NCI-H2196 (cell line): ENCODE results near the gene PCNX2.
"Not testable (repeated sequence)": the region's sequence is repeated elsewhere in the genome, so short reads cannot be mapped to it uniquely, and the experiment has no call there.

Experiments used
- DNase-seq: peaks from one replicate; lab custom pipeline; 2025; ENCODE audit not compliant: unreplicated experiment; lab: John Stamatoyannopoulos, UW

The PCNX2 gene

DNA sequence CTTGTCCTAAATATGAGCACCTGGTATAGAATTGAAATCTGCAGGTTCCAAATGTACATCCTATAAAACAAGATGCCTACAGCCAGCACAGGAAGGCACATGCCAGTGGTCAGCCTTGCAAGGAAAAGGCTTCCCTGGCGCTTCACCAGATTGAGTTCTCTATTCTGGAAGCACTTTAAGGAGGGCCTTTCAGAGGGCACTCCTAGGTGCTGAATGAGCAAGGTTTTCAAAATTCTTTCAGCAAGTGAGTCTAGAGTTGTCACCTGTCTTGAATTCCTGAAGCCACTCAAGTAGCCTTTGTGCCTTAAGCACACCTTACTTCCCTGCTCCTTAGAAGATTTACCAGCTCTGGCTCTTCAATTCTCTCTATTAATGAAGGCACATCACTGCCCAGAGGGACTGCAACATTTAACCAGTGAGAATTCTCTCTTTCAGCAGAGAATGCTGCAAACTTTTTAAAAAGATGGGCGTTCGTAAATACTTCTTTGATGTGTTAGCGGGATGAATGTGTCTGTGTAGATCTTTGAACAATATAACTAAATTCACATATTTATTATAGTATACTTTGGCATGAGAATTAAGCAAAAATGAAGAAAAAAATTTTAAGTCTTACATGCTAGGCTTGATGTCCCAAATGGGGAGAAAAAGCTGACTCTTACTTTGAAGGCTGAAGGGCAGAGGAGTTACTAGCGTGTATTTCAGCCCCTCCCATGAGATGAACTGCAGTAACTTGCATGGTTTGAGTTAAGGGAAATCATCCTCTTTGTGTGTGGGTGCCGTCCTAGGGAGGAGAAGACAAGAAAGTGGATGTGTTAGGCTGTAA lies 183.1 kb downstream of the PCNX2 start:
- no peak for DNase-seq

DNA sequence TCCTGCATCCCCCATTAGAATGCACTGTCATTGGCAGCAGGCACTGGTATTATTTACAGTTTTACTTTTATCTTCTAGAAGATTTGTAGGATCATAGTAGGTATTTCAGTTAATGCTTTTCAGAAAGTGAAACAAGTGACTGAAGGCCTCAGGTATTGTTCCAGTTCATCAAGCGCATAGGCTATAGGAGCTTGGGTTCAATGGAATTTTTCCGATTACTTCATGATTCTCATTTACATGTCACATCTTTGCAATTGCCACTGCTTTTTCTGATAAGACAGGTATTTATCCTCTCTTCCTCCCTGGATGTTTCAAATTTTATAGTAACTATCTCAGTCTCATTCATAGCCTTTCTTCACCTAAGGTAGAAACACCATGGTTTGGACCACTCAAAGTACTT lies 183.8 kb downstream of the PCNX2 start:
- DNase-seq = no peak

DNA sequence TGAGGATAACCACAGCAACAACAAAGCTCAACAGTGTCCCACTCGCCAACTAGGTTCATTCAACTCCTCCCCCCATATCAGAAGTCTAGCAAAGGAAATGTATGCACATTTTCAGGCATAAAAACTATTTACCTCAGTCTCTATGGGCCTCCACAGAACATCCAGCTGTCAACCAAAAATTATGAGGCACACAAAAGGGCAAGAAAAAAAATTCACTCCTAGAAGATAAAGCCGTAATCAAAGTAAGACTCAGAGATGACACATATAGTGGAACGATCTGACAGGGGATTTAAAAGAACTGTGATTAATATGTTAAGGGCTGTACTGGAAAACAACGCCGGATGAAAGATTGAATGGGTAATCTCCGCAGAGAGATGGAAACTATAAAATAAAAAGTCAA lies 186.4 kb downstream of the PCNX2 start:
- no peak for DNase-seq

DNA sequence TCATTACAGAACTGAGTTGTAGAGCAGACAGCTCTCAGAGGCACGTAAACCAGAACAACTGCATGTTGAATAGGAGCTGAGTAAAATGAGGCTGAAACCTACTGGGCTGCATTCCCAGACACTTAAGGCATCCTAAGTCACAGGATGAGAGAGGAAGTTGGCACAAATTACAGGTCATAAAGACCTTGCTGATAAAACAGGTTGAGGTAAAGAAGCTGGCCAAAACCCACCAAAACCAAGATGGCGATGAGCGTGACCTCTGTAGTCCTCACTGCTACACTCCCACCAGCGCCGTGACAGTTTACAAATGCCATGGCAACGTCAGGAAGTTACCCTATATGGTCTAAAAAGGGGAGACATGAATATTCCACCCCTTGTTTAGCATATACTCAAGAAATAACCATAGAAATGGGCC lies 187.8 kb downstream of the PCNX2 start:
- DNase-seq = peak; percentile 13

DNA sequence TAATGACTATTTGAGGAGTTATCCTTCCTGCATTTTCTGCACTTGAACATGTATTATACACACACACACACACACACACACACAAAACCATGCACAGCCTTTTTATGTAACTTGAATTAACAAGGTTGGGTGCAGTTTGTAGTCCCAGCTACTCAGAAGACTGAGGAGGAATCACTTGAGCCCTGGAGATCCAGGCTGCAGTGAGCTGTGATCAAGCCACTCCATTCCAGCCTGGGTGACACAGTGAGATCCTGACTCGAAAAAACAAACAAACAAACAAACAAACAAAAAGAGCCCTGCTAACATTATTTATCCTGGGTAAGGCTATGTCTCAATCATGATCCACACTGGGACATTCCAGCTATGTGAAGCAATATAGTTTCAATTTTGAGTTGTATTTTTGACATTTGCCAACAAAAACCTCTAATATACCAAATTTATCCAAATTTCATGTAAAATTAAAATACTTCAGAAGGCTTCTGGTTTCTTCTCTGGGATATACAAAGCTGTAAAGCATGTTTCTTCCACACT lies 188.3 kb downstream of the PCNX2 start:
- DNase-seq = no peak

DNA sequence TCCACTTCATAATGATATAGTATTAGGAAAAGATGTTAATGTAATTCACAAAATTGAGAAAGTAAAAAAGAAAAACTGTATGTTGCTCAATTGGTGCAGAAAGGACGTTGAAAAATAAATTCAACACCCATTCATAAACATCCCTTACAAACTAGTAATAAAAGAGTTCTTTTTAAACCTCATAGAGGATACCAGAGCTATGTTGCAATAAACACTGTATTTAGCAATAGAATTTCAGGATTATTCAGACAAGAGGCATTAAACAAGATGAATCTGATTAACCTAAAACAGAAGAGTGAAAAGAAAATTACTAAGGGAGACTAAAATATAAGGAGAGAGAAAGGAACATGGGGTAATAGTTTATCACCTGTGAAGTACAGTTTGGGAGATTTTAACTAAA lies 190.3 kb downstream of the PCNX2 start:
- no peak for DNase-seq

DNA sequence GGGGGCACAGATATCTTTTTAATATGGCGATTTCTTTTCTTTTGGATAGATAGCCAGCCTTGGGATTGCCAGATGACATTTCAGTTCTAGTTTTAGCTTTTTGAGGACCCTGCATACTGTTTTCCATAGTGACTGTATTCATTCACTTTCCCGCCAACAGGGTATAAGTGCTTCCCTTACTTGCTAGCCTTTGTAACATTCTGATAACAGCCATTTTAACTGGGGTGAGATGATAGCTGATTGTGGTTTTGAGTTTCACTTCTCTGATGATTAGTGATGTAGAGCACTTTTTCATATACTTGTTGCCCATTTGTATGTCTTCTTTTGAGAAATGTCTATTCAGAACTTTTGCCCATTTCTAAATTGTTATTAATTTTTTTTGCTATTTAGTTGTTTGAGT lies 193.2 kb downstream of the PCNX2 start:
- no peak for DNase-seq

DNA sequence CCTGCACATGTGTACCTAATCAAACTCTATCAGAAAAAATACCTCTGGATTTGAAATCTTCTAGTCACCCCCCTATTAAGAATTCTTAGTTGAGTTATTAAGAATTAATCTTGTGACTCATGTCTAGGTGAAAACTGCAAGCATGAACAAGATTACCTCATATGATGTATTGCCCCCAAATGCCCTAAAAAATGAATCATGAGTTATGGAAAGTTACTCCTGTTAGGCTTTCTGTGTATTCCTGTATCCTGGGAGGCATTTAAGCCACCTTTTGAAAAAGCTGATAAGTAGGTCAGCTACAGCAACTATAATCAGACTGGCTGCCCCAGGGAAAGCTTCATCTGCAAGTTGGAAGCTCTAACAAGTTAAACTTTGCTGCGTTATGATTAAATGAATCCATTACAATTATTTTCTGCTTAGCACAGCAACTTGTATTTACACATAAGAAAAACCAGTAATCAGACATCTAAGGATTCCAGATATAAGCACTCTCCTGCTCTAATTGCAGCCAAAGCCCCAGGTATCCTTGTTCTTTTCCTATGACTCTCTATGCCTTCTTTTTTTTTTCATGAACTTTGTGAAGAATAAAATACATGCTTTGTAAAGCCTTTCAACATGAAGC lies 197.5 kb downstream of the PCNX2 start:
- no peak for DNase-seq

DNA sequence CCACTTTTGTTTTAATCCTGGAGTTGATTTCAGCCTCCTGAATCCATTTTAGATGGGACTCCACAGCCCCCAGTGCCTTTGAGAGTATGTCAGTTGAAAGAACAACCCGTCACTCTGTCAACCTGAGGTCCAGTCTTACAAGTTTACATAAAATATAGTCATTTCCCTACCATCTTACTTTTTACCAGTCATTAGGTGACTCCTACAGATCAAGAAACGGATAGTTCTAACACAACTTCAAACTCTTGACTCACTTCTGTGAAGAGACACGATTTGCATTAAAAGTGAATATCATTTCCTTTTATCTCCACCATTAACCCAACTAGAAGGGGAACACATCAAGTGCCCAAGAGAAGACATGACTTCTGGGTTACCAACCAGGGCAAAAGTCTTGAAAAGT lies 198.0 kb downstream of the PCNX2 start:
- no peak for DNase-seq

DNA sequence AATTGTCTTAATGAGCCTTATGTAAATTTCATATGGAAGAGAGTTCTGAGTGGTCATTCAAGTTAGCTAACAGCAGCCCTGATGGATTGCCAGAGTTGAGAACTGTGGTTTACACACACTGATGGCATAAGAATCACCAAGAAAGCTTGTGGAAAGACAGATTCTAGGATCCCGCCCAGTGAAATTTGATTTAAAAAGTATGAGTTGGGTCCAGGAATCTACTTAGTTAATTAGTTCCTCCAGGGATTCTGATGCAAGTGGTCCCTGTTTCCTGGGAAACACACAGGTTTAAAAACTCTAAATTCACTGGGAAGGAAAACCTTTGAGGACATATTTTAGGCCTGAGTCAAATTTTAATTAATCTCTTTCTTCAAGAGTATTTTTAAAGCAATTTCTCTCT lies 200.8 kb downstream of the PCNX2 start:
- no peak for DNase-seq

DNA sequence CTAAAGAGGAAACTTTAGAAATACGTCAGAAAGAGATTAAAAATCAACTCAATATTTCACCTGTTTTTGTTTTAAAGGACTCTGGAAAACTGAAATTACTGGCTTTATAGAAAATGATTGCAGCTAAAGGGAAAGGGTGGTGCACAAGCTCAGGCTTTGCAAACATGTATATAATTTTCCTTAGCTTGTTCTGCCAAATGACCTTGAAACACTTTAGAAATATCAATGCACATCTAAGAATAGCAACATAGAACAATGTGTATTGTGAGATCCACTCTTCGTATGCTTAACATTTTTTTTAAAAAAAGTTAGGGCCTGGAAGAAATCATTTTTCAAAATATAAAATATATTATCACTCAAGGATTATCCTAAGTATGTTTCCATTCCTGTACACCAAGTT lies 201.3 kb downstream of the PCNX2 start:
- no peak for DNase-seq

DNA sequence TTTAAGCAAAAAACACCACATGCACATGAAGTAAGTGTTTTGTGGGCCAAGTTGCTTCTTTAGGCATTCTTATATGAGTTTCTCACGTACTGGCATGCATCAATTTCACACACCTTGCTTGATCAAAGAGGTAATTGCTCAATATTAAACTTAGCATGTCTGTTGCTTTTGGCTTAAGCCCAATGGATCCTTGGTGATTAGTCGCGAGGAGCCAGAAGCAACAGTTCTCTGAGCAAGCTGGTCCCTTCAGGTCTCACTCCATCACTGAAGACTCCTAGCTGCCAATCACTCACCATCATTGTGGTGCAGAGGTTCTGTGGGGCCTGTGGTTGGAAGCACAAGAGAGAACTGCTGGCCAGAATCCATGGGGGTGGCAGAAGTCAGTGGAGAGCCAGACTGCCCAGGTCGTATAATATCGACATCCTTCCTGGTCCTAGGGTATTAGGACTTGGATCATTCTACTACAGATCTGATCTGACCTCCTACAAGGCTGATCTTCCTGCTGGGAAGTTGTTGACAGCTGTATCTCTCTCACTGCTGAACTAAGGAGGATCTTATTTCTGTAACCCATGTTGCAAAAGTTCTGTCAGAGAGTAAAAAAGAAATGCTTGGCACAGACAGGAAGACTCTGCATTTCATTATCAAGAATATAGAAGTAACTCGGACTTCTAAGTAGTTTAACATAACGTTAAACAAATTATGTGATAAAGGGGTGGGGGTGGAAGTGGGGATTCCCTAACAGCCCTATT lies 204.6 kb downstream of the PCNX2 start:
- no peak for DNase-seq

DNA sequence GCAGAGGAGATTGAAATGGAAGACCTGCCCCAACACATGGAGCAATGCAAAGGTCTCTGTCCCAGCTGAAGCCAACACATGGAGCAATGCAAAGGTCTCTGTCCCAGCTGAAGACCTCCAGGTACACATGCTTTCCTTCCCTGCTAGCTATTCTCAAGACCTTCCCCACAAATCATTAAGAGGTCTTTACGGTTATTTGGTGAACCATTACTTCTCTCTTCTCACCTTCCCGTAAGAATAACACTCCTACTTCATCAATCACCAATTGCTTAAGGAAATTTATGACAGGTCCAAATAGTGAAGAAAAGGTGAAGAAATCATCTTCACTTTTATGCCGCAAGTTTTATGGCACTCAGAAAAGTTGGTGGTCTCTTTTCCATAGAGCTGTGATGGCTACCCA lies 206.3 kb downstream of the PCNX2 start:
- DNase-seq = no peak

DNA sequence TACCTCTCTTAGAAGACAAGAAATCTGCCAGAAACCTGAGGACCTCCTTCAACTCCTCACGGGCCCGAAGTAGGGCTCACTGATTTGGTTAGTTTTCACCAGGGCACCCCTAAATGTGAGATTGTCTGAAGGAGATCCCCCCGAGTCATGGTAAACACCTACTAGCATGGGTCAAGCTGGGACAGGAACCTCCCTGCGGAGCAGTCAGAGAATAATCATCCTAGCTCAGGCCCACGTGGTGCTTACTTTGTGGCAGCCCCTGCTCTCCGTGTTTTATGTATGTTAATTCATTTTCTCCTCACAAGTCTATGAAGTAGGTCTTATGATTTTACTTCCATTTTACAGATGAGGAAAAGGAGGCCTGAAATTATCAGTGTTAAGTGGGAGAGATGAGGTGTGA lies 206.9 kb downstream of the PCNX2 start:
- no peak for DNase-seq

DNA sequence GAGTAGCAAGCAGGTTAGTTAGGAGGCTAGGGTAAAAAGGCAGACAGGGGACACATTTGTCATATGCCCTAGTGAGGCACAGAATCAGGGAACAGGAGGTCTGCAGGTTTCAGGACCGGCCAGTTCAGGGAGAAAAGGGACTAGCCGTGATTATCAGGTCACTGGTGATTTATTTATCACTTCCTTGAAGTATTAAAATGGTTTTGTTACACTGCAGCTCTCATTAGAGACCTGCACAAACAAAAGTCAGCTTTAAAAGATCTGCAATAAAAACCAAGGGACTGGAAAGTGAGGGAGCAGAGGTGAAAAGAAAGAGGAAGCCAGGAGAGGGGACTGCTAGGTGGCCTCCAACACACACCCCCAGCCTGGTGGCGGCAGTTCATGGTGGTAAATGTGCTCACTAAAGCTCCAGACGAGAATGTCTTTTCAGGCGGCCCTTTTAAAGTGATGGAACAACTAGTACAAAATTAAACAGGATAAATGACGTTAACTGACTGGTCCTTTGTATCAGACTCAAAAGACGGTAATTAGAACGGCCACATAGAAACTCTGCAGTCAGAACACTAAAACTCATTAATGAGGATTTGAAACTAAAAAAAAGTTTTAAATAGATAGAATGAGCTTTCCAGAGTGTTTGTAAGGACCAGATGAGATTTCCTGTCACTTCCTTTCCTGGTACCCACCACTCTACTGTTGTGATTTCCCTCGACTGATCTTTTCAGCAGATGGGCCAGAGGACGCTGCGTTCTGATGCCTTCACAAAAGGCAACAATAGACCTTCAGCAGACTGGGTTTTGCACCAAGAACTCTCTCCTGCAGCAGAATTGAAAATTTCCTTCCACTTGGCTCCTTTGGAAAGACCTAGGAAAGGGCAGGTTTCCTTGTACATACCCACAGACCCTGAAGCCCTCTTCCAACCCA lies 208.3 kb downstream of the PCNX2 start:
- no peak for DNase-seq

DNA sequence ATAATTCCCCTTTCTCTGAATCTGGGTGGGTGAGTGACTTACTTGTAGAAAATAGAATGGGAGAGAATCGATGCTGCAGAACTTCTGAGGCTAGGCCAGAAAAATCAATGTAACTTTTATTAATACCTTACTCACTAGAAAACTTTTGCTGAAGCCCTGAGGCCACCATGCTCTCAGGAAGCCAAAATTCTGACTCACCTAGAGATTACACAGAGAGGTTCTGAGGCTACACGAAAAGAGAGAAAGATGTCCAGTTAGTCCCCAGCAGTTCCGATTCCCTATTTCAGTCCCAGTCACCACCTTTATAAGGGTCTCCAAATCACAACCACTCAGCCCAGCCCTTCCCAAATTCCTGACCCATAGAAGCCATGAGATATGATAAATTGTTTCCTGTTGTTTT lies 210.0 kb downstream of the PCNX2 start:
- no peak for DNase-seq

DNA sequence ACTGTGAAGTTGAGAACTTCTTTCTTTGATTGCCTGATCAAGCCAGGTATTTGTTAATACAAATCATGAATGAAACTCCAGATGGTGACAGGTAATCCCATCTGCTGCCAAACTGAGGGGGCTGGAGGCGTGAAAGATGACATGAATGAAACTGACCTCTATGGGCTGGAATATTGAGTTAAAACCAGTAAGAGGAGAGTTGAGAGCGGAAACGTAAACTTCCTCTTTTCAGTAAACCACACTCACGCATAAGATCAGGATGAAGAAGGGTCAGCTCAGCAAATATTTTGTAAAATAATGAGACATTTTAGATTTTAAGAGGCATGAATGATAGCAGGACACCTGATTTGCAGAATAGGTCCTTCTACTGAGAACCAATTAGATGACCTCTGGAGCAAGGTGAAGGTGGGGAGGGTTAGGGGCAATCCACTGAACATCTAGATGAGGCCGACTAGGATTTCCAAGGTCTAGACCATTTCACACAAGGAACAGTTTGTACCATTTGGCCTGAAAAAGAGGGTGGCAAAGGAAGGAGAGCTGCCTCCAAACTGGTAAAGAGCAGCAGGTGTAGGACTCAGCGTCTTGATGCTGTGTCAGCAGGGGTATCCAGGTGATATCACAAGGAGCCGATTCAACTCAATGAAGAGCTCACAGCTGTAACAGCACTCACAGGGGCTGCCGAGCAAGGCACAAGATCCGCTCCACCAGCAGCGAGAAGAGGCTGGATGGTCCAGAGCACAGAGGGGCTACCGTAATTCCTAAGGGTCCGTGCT lies 212.6 kb downstream of the PCNX2 start:
- DNase-seq = no peak

DNA sequence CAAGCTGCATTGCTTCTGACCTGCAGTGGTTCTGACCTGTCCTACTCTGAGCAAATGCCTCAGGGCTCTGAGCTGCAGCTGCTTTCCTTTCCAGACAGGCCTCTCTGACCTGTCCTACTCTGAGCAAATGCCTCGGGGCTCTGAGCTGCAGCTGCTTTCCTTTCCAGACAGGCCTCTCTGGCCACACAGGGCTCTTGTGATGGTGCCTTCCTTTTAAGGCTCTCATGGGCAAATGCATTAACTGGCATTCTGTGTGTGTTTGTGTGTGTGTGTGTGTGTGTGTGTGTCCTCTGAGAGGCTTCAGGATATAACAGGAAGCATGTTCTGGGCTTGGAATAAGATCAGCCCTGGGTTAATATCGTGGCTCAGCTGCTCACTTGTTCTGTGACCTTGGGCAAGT lies 213.8 kb downstream of the PCNX2 start:
- DNase-seq = no peak

DNA sequence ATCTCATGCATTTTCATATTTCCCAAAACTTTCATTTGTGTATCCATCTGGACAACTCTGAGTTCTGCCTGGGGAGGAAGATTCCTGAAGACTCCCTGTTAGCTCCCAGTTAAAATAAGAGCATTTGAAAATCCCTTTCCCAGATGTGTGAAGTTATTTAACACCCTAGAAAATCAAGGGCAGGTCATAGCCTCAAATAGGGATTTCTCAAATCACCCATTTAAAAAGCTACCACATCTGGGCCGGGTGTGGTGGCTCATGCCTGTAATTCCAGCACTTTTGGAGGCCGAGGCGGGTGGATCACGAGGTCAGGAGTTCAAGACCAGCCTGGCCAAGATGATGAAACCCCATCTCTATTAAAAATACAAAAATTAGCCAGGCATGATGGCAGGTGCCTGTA lies 214.7 kb downstream of the PCNX2 start:
- not testable (repeated sequence) for DNase-seq

DNA sequence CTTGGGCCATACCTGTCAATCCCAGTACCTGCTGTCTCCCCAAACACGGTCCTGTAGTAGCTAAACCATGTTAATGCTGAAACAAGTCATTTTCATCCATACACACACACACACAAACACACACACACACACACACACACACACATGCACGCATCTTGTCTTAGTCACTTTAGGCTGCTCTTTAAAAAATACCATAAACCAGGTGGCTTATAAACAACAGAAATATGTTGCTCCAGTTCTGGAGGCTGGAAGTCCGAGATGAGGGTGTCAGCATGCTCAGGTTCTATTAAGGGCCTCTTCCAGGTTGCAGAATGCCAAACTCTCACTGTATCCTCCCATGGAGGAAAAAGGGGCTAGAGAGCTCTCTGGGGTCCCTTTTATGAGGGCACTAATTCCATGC lies 215.2 kb downstream of the PCNX2 start:
- no peak for DNase-seq
